Measurements from ENCODE around the gene GNG7. TPM values are rescaled to one million over a fixed set of nuclear protein-coding genes. Genes with fewer than 3 reads are reported as not detected.
"Not testable (repeated sequence)": the region's sequence is repeated elsewhere in the genome, so short reads cannot be mapped to it uniquely, and the experiment has no call there.

The GNG7 gene
- total and polyA plus RNA-seq, 2 experiments from 2014 or later = 0.11 to 0.13 TPM

DNA sequence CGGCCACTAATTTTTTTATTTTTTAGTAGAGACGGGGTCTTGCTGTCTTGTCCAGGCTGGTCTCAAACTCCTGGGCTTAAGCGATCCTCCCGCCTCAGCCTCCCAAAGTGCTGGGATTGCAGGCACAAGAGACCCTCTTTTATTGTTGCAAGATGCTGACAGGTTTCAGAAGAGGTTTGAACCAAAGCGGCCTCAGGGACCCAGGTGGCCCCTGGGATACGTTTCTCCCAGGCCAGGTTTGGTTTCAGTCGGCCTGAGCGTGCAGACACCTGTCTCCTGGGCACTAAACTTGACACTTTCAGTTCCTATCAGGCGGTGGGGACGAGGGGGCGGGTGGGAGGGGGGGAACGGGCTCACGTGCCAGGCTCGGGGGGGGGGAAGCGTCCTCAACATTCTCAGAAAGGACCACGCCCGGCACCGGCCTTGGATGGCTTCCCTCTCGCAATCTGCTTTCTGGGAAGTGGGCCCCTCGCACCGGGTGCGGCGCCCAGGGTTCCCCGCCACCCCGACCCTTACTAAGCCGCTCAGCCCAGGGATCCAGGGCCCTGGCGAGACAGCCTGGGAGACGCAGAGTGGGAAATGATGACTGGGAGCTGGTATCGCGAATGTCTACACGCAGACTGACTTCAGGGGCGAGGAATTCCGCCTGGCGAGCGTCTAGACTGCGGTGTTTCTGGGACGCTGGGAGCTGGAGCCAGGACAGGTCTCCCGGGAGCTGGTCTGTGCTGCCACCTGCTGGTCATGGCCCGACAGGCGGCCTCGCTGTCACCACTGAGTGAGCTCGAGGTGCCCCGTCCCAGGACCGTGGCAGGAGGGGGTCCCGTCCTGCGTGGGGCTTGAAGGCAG, 91.6 kb downstream of the GNG7 start:
- no peak for TF ChIP-seq EZH2 (IDR thresholded peaks at IDR 0.05; ENCODE audit: insufficient read depth, poor library complexity, severe bottlenecking)
- no peak for TF ChIP-seq EZH2phosphoT487 (IDR thresholded peaks at IDR 0.05; ENCODE audit: insufficient read depth, low read depth)
- Histone ChIP-seq H3K9ac (peak overlapping the region; percentile 68), H3K4me2 (ENCODE audit: unreplicated experiment) (peak overlapping the region; percentile 43), H2AFZ (no peak overlapping the region), H3K9me3 (ENCODE audit: low read depth) (no peaks in the 10 kb centered on the region), H3K9me2 (ENCODE audit: insufficient read depth) (no peaks in the 10 kb centered on the region), H3F3A (ENCODE audit: insufficient read depth) (no peaks in the 10 kb centered on the region), H3K4me3 (peak overlapping the region; percentile 31), H3K27me3 (replicated peaks; ENCODE audit: insufficient read depth) (no peaks in the 10 kb centered on the region), H3K79me2 (ENCODE audit: insufficient read depth) (no peaks in the 10 kb centered on the region), H3K27ac (peak overlapping the region; percentile 50), H3K4me1 (ENCODE audit: insufficient read depth) (no peaks in the 10 kb centered on the region), H3K36me3 (ENCODE audit: low read depth) (no peaks in the 10 kb centered on the region), H4K20me1 (ENCODE audit: insufficient read depth) (no peaks in the 10 kb centered on the region)
- in situ Hi-C loops (cut with MboI) = loop anchor here (5.0 kb wide), 1 partner anchor 139 kb away; no protein-coding TSS in a partner anchor
- WGBS, 2 experiments (ENCODE audit: low coverage in 1 of 2, low lambda C conversion rate in 2 of 2, missing lambda C conversion rate in 2 of 2) = 14 to 16% methylated on average over 28 to 35 of the region's 46 CpGs
- peak; percentile 98 for DNase-seq

DNA sequence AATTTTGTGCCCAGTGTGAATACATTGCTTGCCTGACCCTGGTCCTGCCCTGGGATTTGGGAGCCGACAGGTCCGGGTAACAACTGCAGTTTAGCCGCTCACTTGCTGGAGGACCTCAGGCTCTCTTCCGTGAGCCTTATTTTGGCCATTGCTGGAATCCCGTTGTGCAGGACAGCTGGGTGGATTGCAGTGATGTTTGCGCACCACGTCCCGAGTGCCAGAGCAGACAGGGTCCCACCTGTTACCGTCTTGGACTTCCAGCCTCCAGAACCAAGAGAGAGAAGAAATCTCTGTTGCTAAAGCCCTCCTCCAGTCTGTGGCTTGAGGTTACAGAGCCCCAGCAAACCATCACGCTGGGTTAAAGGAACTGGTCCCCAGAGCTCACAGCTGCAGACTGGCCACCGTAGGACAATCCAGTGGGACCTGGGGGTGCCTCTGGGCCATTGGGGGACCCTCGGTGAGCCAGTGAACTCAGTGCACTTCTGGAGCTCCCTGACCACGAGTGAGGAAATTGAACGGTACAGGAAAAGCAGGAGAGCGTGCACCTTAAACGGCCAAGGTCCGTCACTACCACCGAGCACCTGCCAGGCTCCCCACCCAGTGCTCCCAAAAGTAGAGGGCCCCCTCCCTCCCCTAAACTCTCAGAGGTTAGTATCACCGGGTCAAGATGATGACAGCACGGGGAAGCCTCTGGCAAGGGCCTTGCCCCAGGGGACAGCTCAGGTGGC, 92.9 kb downstream of the GNG7 start:
- no peaks in the 10 kb centered on the region for H3K9me2 ChIP-seq (ENCODE audit: insufficient read depth)
- H3K9ac ChIP-seq = no peak overlapping the region
- H4K20me1 ChIP-seq (ENCODE audit: insufficient read depth) = no peaks in the 10 kb centered on the region
- no peak for TF ChIP-seq EZH2 (IDR thresholded peaks at IDR 0.05; ENCODE audit: insufficient read depth, poor library complexity, severe bottlenecking)
- no peak for TF ChIP-seq EZH2phosphoT487 (IDR thresholded peaks at IDR 0.05; ENCODE audit: insufficient read depth, low read depth)
- DNase-seq = no peak
- in situ Hi-C loops (cut with MboI) = loop anchor here (5.0 kb wide), 1 partner anchor 137 kb away; no protein-coding TSS in a partner anchor
- no peaks in the 10 kb centered on the region for H3K79me2 ChIP-seq (ENCODE audit: insufficient read depth)
- 72 to 76% methylated on average over 20 of the region's 20 CpGs for WGBS, 2 experiments (ENCODE audit: low coverage in 1 of 2, low lambda C conversion rate in 2 of 2, missing lambda C conversion rate in 2 of 2)
- H3K4me3 ChIP-seq = no peak overlapping the region
- no peak overlapping the region for H3K27ac ChIP-seq
- H2AFZ ChIP-seq = no peak overlapping the region
- H3K27me3 ChIP-seq (replicated peaks; ENCODE audit: insufficient read depth) = no peaks in the 10 kb centered on the region
- H3K4me2 ChIP-seq (ENCODE audit: unreplicated experiment) = no peak overlapping the region
- no peaks in the 10 kb centered on the region for H3K36me3 ChIP-seq (ENCODE audit: low read depth)
- H3K4me1 ChIP-seq (ENCODE audit: insufficient read depth) = no peaks in the 10 kb centered on the region
- no peaks in the 10 kb centered on the region for H3F3A ChIP-seq (ENCODE audit: insufficient read depth)
- no peaks in the 10 kb centered on the region for H3K9me3 ChIP-seq (ENCODE audit: low read depth)

DNA sequence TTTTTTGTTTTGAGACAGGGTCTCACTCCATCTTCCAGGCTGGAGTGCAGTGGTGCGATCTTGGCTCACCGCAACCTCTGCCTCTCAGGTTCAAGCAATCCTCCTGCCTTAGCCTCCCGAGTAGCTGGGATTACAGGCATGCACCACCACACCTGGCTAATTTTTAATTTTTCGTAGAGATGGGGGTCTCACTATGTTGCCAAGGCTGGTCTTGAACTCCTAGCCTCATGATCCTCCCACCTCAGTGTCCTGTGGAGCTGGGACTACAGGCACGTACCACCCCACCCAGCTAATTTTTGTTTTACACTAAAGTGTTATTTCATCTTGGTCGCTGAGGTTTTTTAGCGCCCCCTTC, 93.5 kb downstream of the GNG7 start:
- H2AFZ ChIP-seq; H3K4me3 ChIP-seq; H3K9ac ChIP-seq; in situ Hi-C loops (cut with MboI); H3K27me3 ChIP-seq (replicated peaks; ENCODE audit: insufficient read depth); H3F3A ChIP-seq (ENCODE audit: insufficient read depth); H3K36me3 ChIP-seq (ENCODE audit: low read depth); H3K79me2 ChIP-seq (ENCODE audit: insufficient read depth); H4K20me1 ChIP-seq (ENCODE audit: insufficient read depth); H3K27ac ChIP-seq; H3K4me2 ChIP-seq (ENCODE audit: unreplicated experiment); H3K9me2 ChIP-seq (ENCODE audit: insufficient read depth); DNase-seq; H3K4me1 ChIP-seq (ENCODE audit: insufficient read depth); H3K9me3 ChIP-seq (ENCODE audit: low read depth): not testable (repeated sequence)
- 90 to 93% methylated on average over 7 of the region's 7 CpGs for WGBS, 2 experiments (ENCODE audit: low coverage in 1 of 2, low lambda C conversion rate in 2 of 2, missing lambda C conversion rate in 2 of 2)

DNA sequence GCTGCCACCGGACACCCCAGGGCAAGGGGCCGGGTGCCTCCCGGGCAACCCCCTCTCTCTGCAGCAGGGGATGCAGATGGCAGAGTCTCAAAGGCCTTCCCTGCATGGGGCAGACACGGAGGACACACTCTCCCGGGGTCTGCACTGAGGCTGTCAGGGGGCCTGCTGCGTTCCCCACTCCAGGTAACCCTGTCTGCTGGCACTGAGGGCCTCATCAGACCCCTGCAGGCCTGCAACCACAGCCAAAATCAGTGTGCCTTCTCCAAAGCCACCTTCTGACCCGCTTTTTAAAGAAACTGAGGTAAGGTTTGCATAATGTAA, 93.9 kb downstream of the GNG7 start:
- H3K79me2 ChIP-seq (ENCODE audit: insufficient read depth) = no peaks in the 10 kb centered on the region
- H3K9ac ChIP-seq = no peak overlapping the region
- TF ChIP-seq EZH2phosphoT487 (IDR thresholded peaks at IDR 0.05; ENCODE audit: insufficient read depth, low read depth) = no peak
- no peak for TF ChIP-seq EZH2 (IDR thresholded peaks at IDR 0.05; ENCODE audit: insufficient read depth, poor library complexity, severe bottlenecking)
- no peak overlapping the region for H3K4me2 ChIP-seq (ENCODE audit: unreplicated experiment)
- H3K9me2 ChIP-seq (ENCODE audit: insufficient read depth) = no peaks in the 10 kb centered on the region
- no peak overlapping the region for H3K27ac ChIP-seq
- H4K20me1 ChIP-seq (ENCODE audit: insufficient read depth) = no peaks in the 10 kb centered on the region
- no peaks in the 10 kb centered on the region for H3F3A ChIP-seq (ENCODE audit: insufficient read depth)
- DNase-seq = no peak
- WGBS, 2 experiments (ENCODE audit: low coverage in 1 of 2, low lambda C conversion rate in 2 of 2, missing lambda C conversion rate in 2 of 2) = 88 to 91% methylated on average over 7 of the region's 7 CpGs
- H3K4me1 ChIP-seq (ENCODE audit: insufficient read depth) = no peaks in the 10 kb centered on the region
- in situ Hi-C loops (cut with MboI) = no loop called here
- no peaks in the 10 kb centered on the region for H3K36me3 ChIP-seq (ENCODE audit: low read depth)
- no peaks in the 10 kb centered on the region for H3K27me3 ChIP-seq (replicated peaks; ENCODE audit: insufficient read depth)
- H2AFZ ChIP-seq = no peak overlapping the region
- no peak overlapping the region for H3K4me3 ChIP-seq
- H3K9me3 ChIP-seq (ENCODE audit: low read depth) = no peaks in the 10 kb centered on the region
